ENCODE results near the gene FHIP1A.

GRCh38 chr4:151443247-151443646 lies 34.3 kb downstream of the FHIP1A start:
- no peak for TF ChIP-seq POLR2A (IDR thresholded peaks at IDR 0.05; ENCODE audit: low read depth, low read length)
- TF ChIP-seq POLR2AphosphoS5 (IDR thresholded peaks at IDR 0.05; ENCODE audit: insufficient read depth, low read depth, low read length): no peak
- TF ChIP-seq EZH2 (IDR thresholded peaks at IDR 0.05; ENCODE audit: borderline replicate concordance, low read depth, low read length, severe bottlenecking): no peak
- no peak for TF ChIP-seq CTCF (IDR thresholded peaks at IDR 0.05; ENCODE audit: extremely low read depth in 1 of 2, insufficient read depth in 1 of 2, low read depth in 1 of 2, low read length in 2 of 2)
